WTC11 (cell line): ENCODE data around the gene IFIT5. TPM values are rescaled to one million over a fixed set of nuclear protein-coding genes. Genes with fewer than 3 reads are reported as not detected.
A peak's percentile ranks its signal among the peaks of the same experiment; 100 is the strongest.

Experiments used
- ATAC-seq: fragments of 200-7000 bp; cut with Tn5 transposase; 2 replicates; pipeline ENCODE4 v1.10.0; 2021; ENCODE audit warnings: mild to moderate bottlenecking, moderate library complexity
- CTCF ChIA-PET: fragments of 300-600 bp; sonication (Branson Sonifier 250); formaldehyde crosslinking; loops from one replicate; lab custom pipeline; 2021; ENCODE audit warnings: antibody characterized with exemption; lab: Charles Lee
- POLR2A ChIA-PET: fragments of 350-600 bp; sonication (Branson Sonifier 250); formaldehyde crosslinking; loops from one replicate; lab custom pipeline; 2021; ENCODE audit warnings: antibody characterized with exemption; lab: Charles Lee
- DNase-seq: peaks from one replicate; pipeline ENCODE4 v3.0.0; 2021; ENCODE audit warnings: low spot score
- H3K27ac Mint-ChIP-seq: 2 replicates; pipeline ENCODE4 v1.8.0; 2021; ENCODE audit warnings: mixed read lengths
- H3K27me3 Mint-ChIP-seq: 2 replicates; pipeline ENCODE4 v1.8.0; 2021; ENCODE audit warnings: low read depth, mild to moderate bottlenecking, moderate library complexity, mixed read lengths
- H3K36me3 Mint-ChIP-seq: 2 replicates; pipeline ENCODE4 v1.8.0; 2021; ENCODE audit warnings: mixed read lengths
- H3K4me1 Mint-ChIP-seq: 2 replicates; pipeline ENCODE4 v1.8.0; 2022; ENCODE audit warnings: mixed read lengths
- H3K4me3 Mint-ChIP-seq: 2 replicates; pipeline ENCODE4 v1.8.0; 2021; ENCODE audit warnings: mild to moderate bottlenecking, moderate library complexity, mixed read lengths
- H3K9me3 Mint-ChIP-seq: 2 replicates; pipeline ENCODE4 v1.8.0; 2021; ENCODE audit warnings: mixed read lengths
- ATF1 ChIP-seq: sonication (generic); formaldehyde crosslinking; IDR thresholded peaks from 2 replicates; pipeline ENCODE4 v1.8.1; 2023; ENCODE audit warnings: mild to moderate bottlenecking, moderate library complexity, missing genetic modification reagents
- CBFB ChIP-seq: sonication (generic); formaldehyde crosslinking; IDR thresholded peaks from 2 replicates; pipeline ENCODE4 v1.8.1; 2022; ENCODE audit warnings: mild to moderate bottlenecking, low read depth, missing genetic modification reagents
- CDX4 ChIP-seq: fragments of 250-450 bp; sonication (Bioruptor Pico); IDR thresholded peaks from 2 replicates; pipeline ENCODE4 v1.9.0; 2021; ENCODE audit warnings: moderate library complexity, mild to moderate bottlenecking, inconsistent platforms, borderline replicate concordance
- CTCF ChIP-seq: fragments of 200-600 bp; IDR thresholded peaks from 2 replicates; pipeline ENCODE4 v1.8.0; 2022; ENCODE audit warnings: antibody characterized with exemption
- EMX1 ChIP-seq: fragments of 250-450 bp; sonication (Bioruptor Pico); IDR thresholded peaks from 2 replicates; pipeline ENCODE4 v1.8.0; 2021; ENCODE audit warnings: mild to moderate bottlenecking
- ERG ChIP-seq: fragments of 250-450 bp; sonication (Bioruptor Pico); IDR thresholded peaks from 2 replicates; pipeline ENCODE4 v1.8.0; 2021; ENCODE audit warnings: mild to moderate bottlenecking
- ESRRA ChIP-seq: sonication (generic); formaldehyde crosslinking; IDR thresholded peaks from 2 replicates; pipeline ENCODE4 v1.8.1; 2022; ENCODE audit warnings: mild to moderate bottlenecking, missing genetic modification reagents, borderline replicate concordance
- FOXP1 ChIP-seq: sonication (generic); formaldehyde crosslinking; IDR thresholded peaks from 2 replicates; pipeline ENCODE4 v1.8.0; 2022; ENCODE audit warnings: missing genetic modification reagents, mild to moderate bottlenecking, moderate library complexity, borderline replicate concordance
- GTF2I ChIP-seq: fragments of 250-450 bp; sonication (Bioruptor Pico); conservative IDR thresholded peaks from 2 replicates; pipeline ENCODE4 v1.4.0; 2021; ENCODE audit warnings: mild to moderate bottlenecking
- HMGA2 ChIP-seq: fragments of 250-450 bp; sonication (Bioruptor Pico); IDR thresholded peaks from 2 replicates; pipeline ENCODE4 v1.4.0; 2021; ENCODE audit warnings: mild to moderate bottlenecking, moderate library complexity
- HMGXB4 ChIP-seq: sonication (generic); formaldehyde crosslinking; IDR thresholded peaks from 2 replicates; pipeline ENCODE4 v1.8.1; 2023; ENCODE audit warnings: mild to moderate bottlenecking, moderate library complexity, missing genetic modification reagents
- IRF1 ChIP-seq: sonication (generic); formaldehyde crosslinking; IDR thresholded peaks from 2 replicates; pipeline ENCODE4 v1.8.0; 2023; ENCODE audit warnings: missing genetic modification reagents
- MXD4 ChIP-seq: fragments of 250-450 bp; sonication (Bioruptor Pico); IDR thresholded peaks from 2 replicates; pipeline ENCODE4 v1.8.0; 2021; ENCODE audit warnings: mild to moderate bottlenecking, moderate library complexity, borderline replicate concordance
- NFYB ChIP-seq: sonication (generic); formaldehyde crosslinking; conservative IDR thresholded peaks from 2 replicates; pipeline ENCODE4 v1.8.0; 2022; ENCODE audit warnings: low read depth, missing genetic modification reagents
- PRRX2 ChIP-seq: fragments of 250-450 bp; sonication (Bioruptor Pico); IDR thresholded peaks from 2 replicates; pipeline ENCODE4 v1.8.0; 2021; ENCODE audit warnings: mild to moderate bottlenecking
- RELA ChIP-seq: sonication (generic); formaldehyde crosslinking; IDR thresholded peaks from 2 replicates; pipeline ENCODE4 v1.8.1; 2022; ENCODE audit warnings: missing genetic modification reagents, mild to moderate bottlenecking, borderline replicate concordance
- RORB ChIP-seq: fragments of 250-450 bp; sonication (Bioruptor Pico); IDR thresholded peaks from 2 replicates; pipeline ENCODE4 v1.9.0; 2021; ENCODE audit warnings: mild to moderate bottlenecking
- SMAD3 ChIP-seq: sonication (generic); formaldehyde crosslinking; IDR thresholded peaks from 2 replicates; pipeline ENCODE4 v1.8.0; 2022; ENCODE audit warnings: missing genetic modification reagents, mild to moderate bottlenecking, borderline replicate concordance
- TEAD4 ChIP-seq: sonication (generic); formaldehyde crosslinking; IDR thresholded peaks from 2 replicates; pipeline ENCODE4 v1.8.0; 2022; ENCODE audit warnings: mild to moderate bottlenecking, missing genetic modification reagents
- ZBTB21 ChIP-seq: sonication (generic); formaldehyde crosslinking; IDR thresholded peaks from 2 replicates; pipeline ENCODE4 v1.8.1; 2023; ENCODE audit warnings: mild to moderate bottlenecking, missing genetic modification reagents, borderline replicate concordance
- ZNF263 ChIP-seq: sonication (generic); formaldehyde crosslinking; IDR thresholded peaks from 2 replicates; pipeline ENCODE4 v1.8.1; 2022; ENCODE audit warnings: low read depth, mild to moderate bottlenecking, moderate library complexity, missing genetic modification reagents
- ZNF671 ChIP-seq: fragments of 250-450 bp; sonication (Bioruptor Pico); IDR thresholded peaks from 2 replicates; pipeline ENCODE4 v1.8.0; 2021; ENCODE audit warnings: mild to moderate bottlenecking
- total RNA-seq: library from RNA; stranded (reverse); gene quantifications from 3 replicates; pipeline ENCODE4 v1.2.3, GENCODE V29; 2021

The IFIT5 gene
- total RNA-seq, 1 experiment from 2014 or later: 2.0 TPM

GRCh38 chr10:89368129-89368528, 46.2 kb upstream of the IFIT5 start (continued):
- TF ChIP-seq CBFB (CRISPR knock-in tag) (no peak), HMGA2 (no peak), PRRX2 (CRISPR knock-in tag) (no peak), ZBTB21 (CRISPR knock-in tag) (no peak), ERG (CRISPR knock-in tag) (no peak)

DNA sequence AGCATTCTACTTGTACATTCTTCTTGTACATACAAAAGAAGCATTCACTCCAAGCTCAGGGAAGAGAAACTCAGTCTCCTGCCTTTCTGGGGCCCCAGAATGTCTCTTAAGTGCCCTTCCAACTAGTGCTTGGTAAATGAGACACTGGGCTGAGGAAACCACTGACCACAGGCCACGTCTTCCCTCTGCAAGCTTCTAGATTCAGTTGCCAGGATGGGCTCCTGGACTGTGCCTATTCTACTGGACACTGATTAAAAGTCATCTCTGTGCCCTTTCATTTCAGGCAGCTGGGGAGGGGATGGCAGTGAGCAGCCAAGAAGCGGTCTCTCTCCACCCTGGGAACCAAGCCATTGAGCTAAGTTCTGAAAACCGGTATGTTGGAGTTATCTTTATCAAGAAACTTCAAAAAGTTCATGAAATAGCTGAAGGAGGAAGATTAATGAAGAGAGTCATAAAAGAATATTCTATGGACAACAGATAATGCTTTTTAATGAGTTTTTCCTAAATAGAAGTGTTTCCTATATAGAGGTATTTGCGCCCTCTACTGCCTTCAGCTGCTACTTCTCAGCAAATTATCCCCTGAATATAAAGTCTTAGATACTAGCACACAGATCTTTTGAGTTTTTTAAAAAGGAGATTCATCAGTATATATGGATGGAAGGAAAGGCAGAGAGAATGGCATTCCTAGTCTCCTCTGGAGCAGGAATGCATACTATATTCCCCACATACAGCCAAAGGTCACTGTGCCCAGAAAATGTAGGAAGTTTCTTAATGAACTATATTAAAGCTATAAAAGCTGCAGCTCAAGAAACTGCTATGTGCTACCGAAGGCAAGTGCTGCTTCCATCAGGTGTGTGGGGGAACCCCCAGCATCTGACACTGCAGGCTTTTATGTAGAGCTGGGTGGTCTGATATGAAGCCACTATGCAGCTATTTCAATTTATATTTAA, 44.9 kb upstream of the IFIT5 start:
- DNase-seq (no peak), ATAC-seq (peak; percentile 73)
- Mint-ChIP-seq H3K36me3 (no peaks in the 10 kb centered on the region), H3K27me3 (no peaks in the 10 kb centered on the region), H3K4me1 (peaks cover 14% of the 10 kb centered on the region), H3K9me3 (peaks cover 6% of the 10 kb centered on the region), H3K27ac (no peak overlapping the region), H3K4me3 (no peak overlapping the region)
- POLR2A ChIA-PET: interaction anchor here (0.6 to 1.1 kb wide), 2 partner anchors 65 to 99 kb away, joined by 3 read pairs; no protein-coding TSS in a partner anchor
- TF ChIP-seq IRF1 (CRISPR knock-in tag) (no peak), SMAD3 (CRISPR knock-in tag) (no peak), TEAD4 (CRISPR knock-in tag) (no peak), ESRRA (CRISPR knock-in tag) (no peak), CTCF (no peak), FOXP1 (CRISPR knock-in tag) (no peak), GTF2I (no peak), ZNF671 (CRISPR knock-in tag) (no peak), EMX1 (no peak), ZBTB21 (CRISPR knock-in tag) (no peak), HMGA2 (no peak), HMGXB4 (CRISPR knock-in tag) (no peak), MXD4 (CRISPR knock-in tag) (no peak)
- CTCF ChIA-PET: interaction anchor here (0.6 to 2.6 kb wide), 43 partner anchors 8 to 296 kb away, joined by 3 to 19 read pairs (median 5); partner anchors contain the start of genes CH25H, IFIT1, IFIT1B and IFIT2

DNA sequence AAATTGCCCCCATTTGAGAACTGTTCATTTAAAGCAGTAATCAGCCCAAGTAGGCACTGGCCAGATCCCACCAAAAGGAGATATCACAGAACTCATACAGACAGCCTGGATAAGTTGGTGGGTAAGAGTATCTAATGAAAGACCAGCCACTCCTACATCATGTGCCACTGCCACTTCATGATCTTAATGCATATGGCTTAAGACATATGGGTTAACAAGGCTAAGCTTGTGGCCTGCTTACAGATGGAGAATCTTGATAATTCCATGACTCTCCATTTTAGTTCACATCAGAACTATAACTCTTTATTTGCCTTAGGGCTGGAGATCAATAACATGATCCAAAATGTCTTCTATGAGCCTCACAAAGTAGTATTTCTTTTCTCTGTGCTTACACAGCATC, 43.3 kb upstream of the IFIT5 start:
- Mint-ChIP-seq H3K4me3 (no peak overlapping the region), H3K27me3 (no peaks in the 10 kb centered on the region), H3K4me1 (peaks cover 14% of the 10 kb centered on the region), H3K27ac (no peak overlapping the region), H3K36me3 (no peaks in the 10 kb centered on the region), H3K9me3 (peaks cover under 1% of the 10 kb centered on the region; the same call in 1 of the 2 replicates)
- DNase-seq: no peak
- TF ChIP-seq ATF1 (no peak), NFYB (CRISPR knock-in tag) (no peak), RORB (CRISPR knock-in tag) (no peak), CDX4 (CRISPR knock-in tag) (no peak), ZNF263 (CRISPR knock-in tag) (no peak), ESRRA (CRISPR knock-in tag) (no peak), RELA (CRISPR knock-in tag) (no peak)
- no peak for ATAC-seq
- CTCF ChIA-PET: no interaction called here
- POLR2A ChIA-PET: no interaction called here
